ENCODE data around the gene CSF3R.
A peak's percentile ranks its signal among the peaks of the same experiment; 100 is the strongest.

Gene CSF3R

DNA sequence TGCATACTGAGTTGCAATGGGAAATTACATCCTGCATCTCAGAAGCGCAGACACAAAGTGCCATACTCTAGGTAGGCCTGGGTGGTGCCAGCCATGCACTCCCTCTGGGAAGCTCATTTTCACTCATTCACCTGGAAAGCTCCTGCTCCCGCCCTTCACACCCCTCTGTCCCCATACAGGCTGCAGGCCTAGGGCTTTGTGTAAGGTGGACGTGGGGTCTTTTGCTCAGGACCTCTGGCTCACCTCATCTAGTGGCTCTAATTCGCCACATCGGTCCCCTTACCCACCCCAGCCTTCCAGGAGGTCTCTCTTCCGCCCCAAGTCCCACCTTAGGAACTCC is 19.3 kb downstream of the CSF3R start:
- Mint-ChIP-seq H3K4me3 (peak overlapping the region; percentile 100), H3K4me1 (peaks cover 51% of the 10 kb centered on the region)
- ATAC-seq, result no peak

GRCh38 chr1:36458910-36459309 is 23.8 kb downstream of the CSF3R start:
- H3K4me1 Mint-ChIP-seq, result peaks cover 51% of the 10 kb centered on the region
- H3K4me3 Mint-ChIP-seq, result peak overlapping the region; percentile 47
- peaks cover 69% of the 10 kb centered on the region for H3K36me3 Mint-ChIP-seq
- ATAC-seq (peak; percentile 96), DNase-seq (ENCODE audit: low spot score in 2 of 2) (peak in 1 of 2 donors; percentile 66)
- H3K9me3 Mint-ChIP-seq, result no peaks in the 10 kb centered on the region
- peak overlapping the region; percentile 89 for H3K27ac Mint-ChIP-seq

More for the DNA sequence above, 19.3 kb downstream of the CSF3R start:
- H3K27ac Mint-ChIP-seq, result peak overlapping the region; percentile 99
- no peaks in the 10 kb centered on the region for H3K9me3 Mint-ChIP-seq
- H3K36me3 Mint-ChIP-seq, result peaks cover 42% of the 10 kb centered on the region
- no peak for DNase-seq (ENCODE audit: low spot score in 2 of 2)

GRCh38 chr1:36457691-36458090 is 25.0 kb downstream of the CSF3R start:
- Mint-ChIP-seq H3K9me3 (no peaks in the 10 kb centered on the region), H3K36me3 (peaks cover 69% of the 10 kb centered on the region), H3K4me1 (peaks cover 43% of the 10 kb centered on the region), H3K27ac (peak overlapping the region; percentile 89), H3K4me3 (no peak overlapping the region)
- ATAC-seq, result no peak
- no peak for DNase-seq (ENCODE audit: low spot score in 2 of 2)

DNA sequence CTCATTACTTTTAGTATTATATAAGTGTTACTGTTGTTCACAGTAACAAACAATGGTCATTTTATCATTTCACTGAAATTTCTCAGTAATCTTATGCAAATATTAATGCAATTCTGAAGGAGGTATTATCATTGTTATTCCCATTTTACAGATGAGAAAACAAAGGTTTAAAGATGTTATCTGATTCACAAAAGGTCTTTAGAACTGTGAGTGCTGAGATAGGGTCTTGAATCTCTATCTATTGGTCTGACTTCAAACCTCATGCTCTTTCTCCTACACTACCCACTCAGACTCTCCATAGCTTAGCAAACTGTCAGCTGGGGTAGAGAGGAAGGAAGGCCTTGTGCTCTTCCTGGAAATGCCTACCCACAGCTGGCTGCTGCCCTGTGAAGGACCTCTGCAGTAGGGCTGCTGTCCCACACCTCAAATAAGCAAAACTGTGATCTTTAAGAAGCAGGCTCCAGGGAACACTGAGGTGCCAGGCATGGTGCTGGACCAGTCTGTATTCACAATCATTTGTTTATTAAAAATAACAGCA is 26.3 kb downstream of the CSF3R start:
- Mint-ChIP-seq H3K9me3 (no peaks in the 10 kb centered on the region), H3K4me3 (no peak overlapping the region), H3K27ac (peak overlapping the region; percentile 62), H3K36me3 (peaks cover 61% of the 10 kb centered on the region), H3K4me1 (peaks cover 46% of the 10 kb centered on the region)
- ATAC-seq (no peak), DNase-seq (ENCODE audit: low spot score in 2 of 2) (no peak)

DNA sequence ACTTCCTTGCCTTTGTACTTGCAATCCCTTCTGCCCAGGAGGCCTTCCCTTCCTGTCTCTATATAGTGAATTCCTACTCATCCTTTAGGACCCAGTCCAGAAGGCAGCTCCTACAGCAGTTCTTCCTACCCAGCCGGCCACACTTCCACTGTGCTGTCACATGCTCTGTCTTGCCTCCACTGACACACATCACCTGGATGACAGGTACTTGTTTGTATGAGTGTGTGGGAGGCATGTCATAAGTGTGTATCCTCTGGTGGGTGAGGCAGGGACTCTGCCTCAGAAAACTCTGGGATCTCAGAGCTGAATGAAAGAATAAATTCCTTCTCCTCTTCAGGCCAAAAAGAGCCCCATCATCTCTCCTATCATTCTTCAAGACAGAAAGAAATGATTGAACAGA is 27.3 kb downstream of the CSF3R start:
- H3K4me1 Mint-ChIP-seq, result peaks cover 39% of the 10 kb centered on the region
- DNase-seq (ENCODE audit: low spot score in 2 of 2) (no peak), ATAC-seq (no peak)
- peak overlapping the region; percentile 14 for H3K27ac Mint-ChIP-seq
- no peak overlapping the region for H3K4me3 Mint-ChIP-seq
- no peaks in the 10 kb centered on the region for H3K9me3 Mint-ChIP-seq
- H3K36me3 Mint-ChIP-seq, result peaks cover 53% of the 10 kb centered on the region

DNA sequence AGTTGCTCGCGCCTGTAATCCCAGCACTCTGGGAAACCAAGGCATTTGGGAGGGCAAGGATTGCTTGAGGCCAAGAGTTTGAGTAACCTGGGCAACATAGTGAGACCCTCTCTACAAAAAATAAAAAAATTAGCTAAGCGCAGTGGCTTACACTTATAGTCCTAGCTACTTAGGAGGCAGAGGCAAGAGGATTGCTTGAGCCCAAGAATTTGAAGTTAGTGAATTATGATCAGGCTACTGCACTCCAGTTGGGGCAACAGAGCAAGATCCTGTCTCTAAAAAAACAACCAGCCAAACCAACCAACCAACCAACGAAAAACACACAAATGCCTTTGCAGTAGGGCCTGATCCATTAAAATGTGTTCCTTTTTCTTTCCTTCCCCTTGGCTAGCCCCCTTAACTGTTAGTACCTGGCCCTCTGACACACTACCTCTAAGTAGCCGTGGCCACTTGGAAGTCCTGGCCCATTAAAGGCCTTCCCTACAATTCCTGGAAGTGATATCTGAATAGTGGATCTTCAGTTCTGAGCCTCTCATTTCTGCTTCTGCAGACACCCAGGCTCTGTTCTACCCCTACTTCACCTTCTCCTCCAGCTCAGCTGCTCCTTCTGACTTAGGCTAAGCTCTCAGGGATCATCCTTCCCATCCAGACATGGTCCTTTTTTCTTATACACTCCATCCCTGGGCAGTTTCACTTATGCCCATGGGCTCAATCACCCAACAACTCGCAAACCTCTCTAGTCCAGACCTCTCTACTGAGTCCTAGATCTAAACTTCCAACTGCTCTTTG is 28.9 kb downstream of the CSF3R start:
- Mint-ChIP-seq H3K27ac (peak overlapping the region; percentile 52), H3K36me3 (peaks cover 48% of the 10 kb centered on the region), H3K9me3 (no peaks in the 10 kb centered on the region), H3K4me1 (peaks cover 35% of the 10 kb centered on the region), H3K4me3 (no peak overlapping the region)
- DNase-seq (ENCODE audit: low spot score in 2 of 2) (no peak), ATAC-seq (no peak)

DNA sequence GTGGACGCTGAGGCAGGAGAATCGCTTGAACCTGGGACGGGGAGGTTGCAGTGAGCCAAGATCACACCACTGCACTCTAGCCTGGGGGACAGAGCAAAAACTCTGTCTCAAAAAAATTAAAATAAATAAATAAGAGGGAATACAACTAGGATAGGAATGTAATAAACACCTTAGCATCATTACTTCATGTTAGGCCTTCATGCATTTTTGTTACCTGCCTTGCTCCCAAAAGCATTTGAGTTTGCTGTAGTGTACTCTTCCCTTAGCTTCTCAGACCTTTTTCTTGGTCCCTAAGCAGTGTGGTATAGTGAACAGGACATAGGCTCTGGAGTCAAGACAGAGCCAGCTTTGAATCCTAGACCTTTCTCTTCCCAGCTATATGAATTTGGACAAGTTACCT is 29.7 kb downstream of the CSF3R start:
- ATAC-seq (no peak), DNase-seq (ENCODE audit: low spot score in 2 of 2) (no peak)
- Mint-ChIP-seq H3K27ac (no peak overlapping the region), H3K36me3 (peaks cover 40% of the 10 kb centered on the region), H3K4me1 (peaks cover 28% of the 10 kb centered on the region), H3K4me3 (no peak overlapping the region), H3K9me3 (no peaks in the 10 kb centered on the region)

DNA sequence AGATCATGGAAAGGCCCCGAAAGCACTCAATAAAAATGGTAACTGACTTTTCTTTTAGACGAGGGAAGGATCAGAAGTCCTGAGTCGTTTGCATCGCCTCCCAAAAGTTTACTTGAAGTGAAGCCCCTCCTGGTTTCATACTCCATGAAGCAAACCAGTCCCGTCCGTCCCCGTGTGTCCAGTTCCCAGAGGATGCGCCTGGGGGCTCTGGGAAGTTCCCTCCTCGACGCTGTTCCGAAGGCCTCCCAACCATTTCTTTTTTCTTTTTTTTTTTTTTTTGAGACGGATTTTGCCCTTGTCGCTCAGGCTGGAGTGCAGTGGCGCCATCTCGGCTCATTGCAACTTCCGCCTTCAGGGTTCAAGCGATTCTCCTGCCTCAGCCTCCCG is 31.8 kb downstream of the CSF3R start:
- Mint-ChIP-seq H3K36me3 (peaks cover 21% of the 10 kb centered on the region), H3K9me3 (no peaks in the 10 kb centered on the region), H3K4me1 (peaks cover 20% of the 10 kb centered on the region), H3K27ac (peak overlapping the region; percentile 96), H3K4me3 (peak overlapping the region; percentile 80)
- ATAC-seq, result no peak
- DNase-seq (ENCODE audit: low spot score in 2 of 2), result no peak

DNA sequence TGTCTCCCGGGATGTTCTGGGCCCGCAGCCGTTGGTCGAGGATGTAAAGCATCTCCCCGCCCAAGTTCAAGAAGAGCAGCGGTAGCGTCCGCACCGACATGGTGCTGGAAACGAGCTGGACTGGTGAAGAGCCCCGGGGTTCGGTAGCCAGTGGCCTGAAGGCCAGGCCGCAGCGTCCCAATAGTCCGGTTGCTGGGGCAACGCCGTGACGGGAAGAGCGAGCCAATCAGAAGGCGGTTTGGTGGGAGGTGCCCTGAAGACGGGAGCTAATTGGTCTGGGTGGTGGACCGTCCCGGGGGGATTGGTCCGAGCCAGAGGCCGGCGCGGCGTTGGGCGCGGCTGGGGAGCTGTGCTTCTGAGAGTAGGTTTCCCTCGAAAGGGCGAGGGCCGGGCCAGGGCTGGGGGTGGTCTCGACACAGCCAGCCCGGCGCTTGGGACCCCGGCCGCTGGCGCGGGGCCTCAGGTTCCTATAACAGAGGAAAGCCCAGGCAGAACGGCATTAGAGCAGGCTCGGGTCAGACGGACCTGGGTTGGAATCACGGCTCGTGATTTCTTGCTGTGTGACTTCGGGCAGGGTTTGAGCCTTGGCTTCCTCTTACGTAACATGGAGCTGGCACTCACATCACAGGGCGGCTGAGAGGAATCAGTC is 32.3 kb downstream of the CSF3R start, which contains the start of gene OSCP1:
TSS of gene OSCP1 (minus strand) at position 182 of the 649 bp plus-strand sequence. CDS start at position 100, 82 bp downstream.
- DNase-seq (ENCODE audit: low spot score in 2 of 2) (peak; percentile 73 to 92), ATAC-seq (peak; percentile 99)
- peaks cover 20% of the 10 kb centered on the region for H3K4me1 Mint-ChIP-seq
- H3K36me3 Mint-ChIP-seq, result peaks cover 15% of the 10 kb centered on the region
- peak within 1 kb of the TSS; percentile 96 for H3K27ac Mint-ChIP-seq
- H3K4me3 Mint-ChIP-seq, result peak within 1 kb of the TSS; percentile 80
- no peaks in the 10 kb centered on the region for H3K9me3 Mint-ChIP-seq

- no peak overlapping the region for H3K4me3 Mint-ChIP-seq
- H3K9me3 Mint-ChIP-seq, result no peaks in the 10 kb centered on the region
- ATAC-seq (no peak), DNase-seq (ENCODE audit: low spot score in 2 of 2) (no peak)
- H3K27ac Mint-ChIP-seq, result peak overlapping the region; percentile 4
- H3K36me3 Mint-ChIP-seq, result peaks cover 10% of the 10 kb centered on the region
- H3K4me1 Mint-ChIP-seq, result peaks cover 20% of the 10 kb centered on the region
These were observed 34.1 kb downstream of the CSF3R start for GRCh38 chr1:36448530-36449056.

DNA sequence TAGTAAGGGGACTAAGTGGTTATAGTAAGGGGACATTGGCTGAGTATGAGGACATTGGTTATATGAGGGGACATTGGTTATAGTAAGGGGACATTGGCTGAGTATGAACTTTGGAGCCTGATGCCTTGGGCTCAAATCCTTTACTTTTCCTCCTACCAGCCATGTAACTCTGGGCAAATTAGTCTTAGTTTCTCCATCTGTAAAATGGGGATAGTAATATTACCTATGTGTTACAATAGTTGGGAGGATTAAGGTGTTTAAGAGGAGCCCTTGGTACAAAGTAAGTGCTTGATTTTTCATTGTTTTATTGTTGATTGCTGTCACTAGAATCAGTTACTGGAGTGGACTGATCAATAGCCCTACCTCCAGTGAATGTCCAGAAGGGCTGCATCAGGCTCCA is 35.3 kb downstream of the CSF3R start:
- Mint-ChIP-seq H3K27ac (no peak overlapping the region), H3K4me1 (peaks cover 18% of the 10 kb centered on the region), H3K9me3 (no peaks in the 10 kb centered on the region), H3K4me3 (no peak overlapping the region), H3K36me3 (peaks cover 10% of the 10 kb centered on the region)
- no peak for DNase-seq (ENCODE audit: low spot score in 2 of 2)
- ATAC-seq, result no peak

DNA sequence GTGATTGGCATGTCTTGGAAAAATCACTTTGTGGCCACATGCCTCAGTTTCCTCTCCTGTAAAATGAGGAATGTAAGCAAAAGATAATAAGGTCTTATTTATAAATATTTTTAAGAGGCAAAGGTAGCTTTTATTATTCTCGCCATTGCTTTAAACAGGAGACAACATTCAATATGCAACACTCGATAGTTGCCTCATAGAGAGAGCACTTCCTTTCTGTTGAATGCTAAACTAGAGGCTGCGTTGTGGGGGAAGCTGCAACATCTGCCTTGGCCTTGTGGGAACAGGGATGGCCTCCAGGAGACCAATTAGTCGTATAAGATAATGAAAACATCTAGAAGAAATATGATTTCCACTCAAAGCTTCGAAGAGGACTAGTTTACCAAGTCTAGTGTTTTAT is 36.0 kb downstream of the CSF3R start:
- no peaks in the 10 kb centered on the region for H3K9me3 Mint-ChIP-seq
- H3K4me1 Mint-ChIP-seq, result peaks cover 14% of the 10 kb centered on the region
- H3K27ac Mint-ChIP-seq, result no peak overlapping the region
- peaks cover 10% of the 10 kb centered on the region for H3K36me3 Mint-ChIP-seq
- ATAC-seq (no peak), DNase-seq (ENCODE audit: low spot score in 2 of 2) (no peak)
- no peak overlapping the region for H3K4me3 Mint-ChIP-seq

DNA sequence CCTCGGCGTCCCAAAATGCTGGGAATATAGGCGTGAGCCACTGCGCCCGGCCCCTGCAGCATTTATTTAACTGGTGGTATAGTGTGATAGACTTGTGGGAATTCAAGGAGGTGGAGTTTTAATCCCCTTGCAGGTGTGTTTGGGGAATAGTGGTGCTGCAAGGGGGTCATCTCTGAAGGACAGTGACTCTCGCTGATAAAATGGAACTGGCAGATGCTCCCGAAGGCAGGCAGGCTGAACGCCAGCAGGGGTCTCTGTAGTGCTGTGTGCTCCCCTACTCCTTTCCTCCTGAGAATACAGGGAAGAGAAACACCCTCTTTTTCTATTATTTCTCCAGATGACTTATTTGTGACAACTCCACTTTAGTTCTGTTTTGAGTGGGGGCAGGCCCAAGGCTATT is 36.4 kb downstream of the CSF3R start:
- H3K4me1 Mint-ChIP-seq, result peaks cover 9% of the 10 kb centered on the region
- no peak overlapping the region for H3K4me3 Mint-ChIP-seq
- H3K36me3 Mint-ChIP-seq, result peaks cover 10% of the 10 kb centered on the region
- ATAC-seq (no peak), DNase-seq (ENCODE audit: low spot score in 2 of 2) (no peak)
- H3K9me3 Mint-ChIP-seq, result no peaks in the 10 kb centered on the region
- H3K27ac Mint-ChIP-seq, result no peak overlapping the region

GRCh38 chr1:36443297-36443696 is 39.4 kb downstream of the CSF3R start:
- H3K36me3 Mint-ChIP-seq, result no peaks in the 10 kb centered on the region
- no peak overlapping the region for H3K27ac Mint-ChIP-seq
- no peak overlapping the region for H3K4me3 Mint-ChIP-seq
- no peaks in the 10 kb centered on the region for H3K4me1 Mint-ChIP-seq
- ATAC-seq (no peak), DNase-seq (ENCODE audit: low spot score in 2 of 2) (no peak)
- H3K9me3 Mint-ChIP-seq, result no peaks in the 10 kb centered on the region

DNA sequence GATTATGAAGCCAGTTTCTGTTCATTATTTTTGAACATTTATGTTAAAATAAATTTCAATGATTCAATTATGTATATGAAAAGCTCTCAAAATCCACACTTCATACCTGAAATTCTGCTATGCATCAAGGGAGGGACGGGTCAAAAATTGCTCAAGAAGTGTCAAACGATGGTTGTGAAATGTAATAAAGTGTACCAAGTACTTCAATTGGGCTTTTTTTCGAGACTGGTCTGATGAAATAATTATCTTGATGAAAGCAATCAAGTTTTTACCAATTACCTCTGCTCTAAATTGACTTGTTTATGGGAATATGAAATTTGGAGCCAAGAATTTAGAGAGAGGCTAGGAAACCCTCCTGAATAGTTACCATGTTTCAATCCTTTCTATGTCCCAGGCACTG is 40.4 kb downstream of the CSF3R start:
- Mint-ChIP-seq H3K4me3 (no peak overlapping the region), H3K4me1 (no peaks in the 10 kb centered on the region), H3K27ac (no peak overlapping the region), H3K36me3 (no peaks in the 10 kb centered on the region), H3K9me3 (no peaks in the 10 kb centered on the region)
- ATAC-seq, result no peak
- no peak for DNase-seq (ENCODE audit: low spot score in 2 of 2)

GRCh38 chr1:36440646-36441045 is 42.1 kb downstream of the CSF3R start:
- DNase-seq (ENCODE audit: low spot score in 2 of 2), result no peak
- H3K9me3 Mint-ChIP-seq, result no peaks in the 10 kb centered on the region
- no peak overlapping the region for H3K27ac Mint-ChIP-seq
- no peaks in the 10 kb centered on the region for H3K4me1 Mint-ChIP-seq
- no peak overlapping the region for H3K4me3 Mint-ChIP-seq
- H3K36me3 Mint-ChIP-seq, result no peaks in the 10 kb centered on the region
- ATAC-seq, result no peak

Data from stimulated activated effector memory CD8-positive, alpha-beta T cell treated with anti-CD3 and anti-CD28 coated beads, Interleukin-12 subunit alpha, Interleukin-12 subunit beta, amount 100 ng/mL, for 72 hours (primary cell).